ENCODE measurements around the gene ADCY1.

The ADCY1 gene

DNA sequence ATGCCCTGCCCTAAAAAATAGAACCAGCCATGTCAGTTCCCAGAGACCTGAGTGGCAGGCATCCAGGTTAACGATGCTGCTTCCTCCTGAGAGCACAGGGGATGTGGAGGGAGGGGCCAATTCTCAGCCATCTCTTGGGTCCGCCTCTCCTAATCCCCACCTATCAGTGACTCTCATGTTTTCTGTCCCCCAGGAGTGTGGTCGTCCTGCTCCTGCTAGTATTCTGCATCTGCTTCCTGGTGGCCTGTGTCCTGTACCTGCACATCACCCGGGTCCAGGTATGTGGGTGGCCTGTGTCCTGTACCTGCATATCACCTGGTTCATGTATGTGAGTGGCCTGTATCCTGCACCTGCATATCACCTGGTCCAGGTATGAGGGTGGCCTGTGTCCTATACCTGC, 105.3 kb downstream of the ADCY1 start:
- DNase-seq, result no peak

DNA sequence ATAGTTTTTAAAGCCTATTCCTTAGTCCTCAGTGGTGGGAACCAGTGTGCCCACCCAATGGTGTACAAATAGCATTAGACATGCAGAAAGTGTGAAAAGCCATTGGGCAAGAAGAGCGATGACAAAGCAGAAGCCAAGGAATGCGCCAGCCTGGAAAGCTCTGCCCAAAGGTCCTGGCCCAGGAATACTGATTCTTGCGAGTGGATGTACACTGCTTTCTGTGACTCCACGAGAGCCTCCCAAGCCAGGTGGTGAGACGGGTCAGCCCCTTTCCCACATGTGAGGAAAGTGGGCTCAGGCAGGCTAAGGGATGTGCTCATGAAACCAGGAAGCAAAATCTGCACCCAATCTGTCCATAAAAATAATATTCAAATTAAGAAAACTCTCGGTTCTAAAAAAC, 106.6 kb downstream of the ADCY1 start:
- no peak for DNase-seq

DNA sequence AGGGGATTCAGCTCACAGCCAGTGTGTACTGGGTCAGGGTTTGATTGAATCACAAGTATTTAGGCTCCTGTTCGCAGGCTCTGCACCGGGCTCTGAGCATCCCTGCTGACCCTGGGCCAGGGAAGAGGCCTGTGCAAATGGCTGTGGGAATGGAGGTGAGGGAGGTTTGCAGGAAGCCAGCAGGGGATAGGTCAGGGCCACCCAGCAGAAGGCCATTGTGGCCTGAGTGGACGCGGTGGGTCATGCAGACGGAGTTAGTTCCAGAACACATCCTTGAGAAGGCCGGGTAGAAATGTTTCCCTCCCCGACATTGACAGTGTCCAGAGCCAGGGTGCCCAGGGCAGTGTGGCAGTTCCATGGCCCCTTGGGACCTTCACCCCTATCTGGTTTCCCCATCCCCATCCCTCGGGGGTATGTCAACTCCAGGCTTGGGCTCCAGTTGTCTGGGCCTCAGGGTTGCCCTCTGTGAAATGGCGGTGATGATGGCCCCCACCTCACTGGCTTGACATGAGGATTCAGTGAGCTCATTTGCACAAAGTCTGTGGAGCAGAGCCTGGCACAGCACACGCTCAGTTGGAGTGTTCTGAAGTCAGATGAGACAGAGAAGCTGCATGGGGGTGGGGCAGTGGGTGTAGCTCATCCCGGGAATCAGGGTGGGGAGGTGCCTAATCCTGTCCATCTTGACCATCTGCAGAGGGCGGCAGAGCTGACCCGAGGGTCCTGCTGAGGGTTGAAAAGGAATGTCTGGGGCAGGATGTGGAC, 107.6 kb downstream of the ADCY1 start:
- DNase-seq, result no peak

DNA sequence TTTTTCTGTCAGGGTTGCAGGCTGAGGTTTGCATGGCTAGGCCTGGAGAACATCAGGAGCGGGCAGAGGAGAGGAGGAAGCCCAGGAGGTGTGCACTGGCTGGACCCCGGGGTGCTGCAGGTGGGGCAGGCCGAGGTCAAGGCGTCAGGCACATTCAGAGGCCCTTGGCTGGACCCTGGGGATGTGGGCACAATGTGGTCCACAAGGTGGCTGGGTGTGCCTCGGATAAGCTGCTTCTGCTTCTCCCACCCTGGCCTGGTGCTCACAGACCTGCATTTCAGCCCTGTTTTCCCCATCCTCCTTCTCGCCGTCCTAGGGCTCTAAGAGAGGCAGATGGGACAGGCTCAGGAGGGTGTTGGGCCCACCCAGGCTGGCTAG, 108.2 kb downstream of the ADCY1 start:
- DNase-seq, result no peak

DNA sequence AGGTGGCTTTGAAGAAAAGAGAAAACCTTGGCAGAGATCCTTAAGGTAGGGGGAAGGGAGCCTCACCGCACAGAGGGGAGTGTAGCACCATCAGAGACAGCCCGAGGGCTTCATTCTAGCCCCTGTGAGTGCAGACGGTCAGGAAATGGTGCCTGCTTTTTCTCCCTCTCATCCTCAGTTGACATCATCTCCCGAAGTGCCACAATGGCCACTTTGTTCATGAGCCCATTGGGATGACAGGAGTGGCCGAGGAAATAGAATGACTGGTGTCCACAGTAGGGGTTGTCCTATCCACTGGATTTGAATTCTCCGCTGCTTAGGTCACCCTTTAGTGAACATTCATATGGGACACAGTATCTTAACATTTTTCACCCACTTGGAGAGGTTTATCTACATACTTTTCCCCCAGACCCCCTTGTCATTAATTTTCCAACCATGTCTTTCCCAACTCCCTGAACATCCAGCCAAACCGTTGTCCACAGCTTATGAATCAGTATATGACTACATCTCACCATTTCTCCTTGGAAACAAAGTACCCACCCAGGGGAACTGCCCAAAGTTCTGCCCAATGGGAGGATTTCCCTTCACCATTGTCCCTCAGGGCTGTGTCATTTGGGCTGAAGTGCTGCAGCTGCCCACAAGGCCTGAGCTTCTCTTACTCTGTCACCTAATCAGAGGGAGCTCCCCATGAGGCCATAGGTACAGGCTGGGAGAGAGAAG, 108.8 kb downstream of the ADCY1 start:
- no peak for DNase-seq

DNA sequence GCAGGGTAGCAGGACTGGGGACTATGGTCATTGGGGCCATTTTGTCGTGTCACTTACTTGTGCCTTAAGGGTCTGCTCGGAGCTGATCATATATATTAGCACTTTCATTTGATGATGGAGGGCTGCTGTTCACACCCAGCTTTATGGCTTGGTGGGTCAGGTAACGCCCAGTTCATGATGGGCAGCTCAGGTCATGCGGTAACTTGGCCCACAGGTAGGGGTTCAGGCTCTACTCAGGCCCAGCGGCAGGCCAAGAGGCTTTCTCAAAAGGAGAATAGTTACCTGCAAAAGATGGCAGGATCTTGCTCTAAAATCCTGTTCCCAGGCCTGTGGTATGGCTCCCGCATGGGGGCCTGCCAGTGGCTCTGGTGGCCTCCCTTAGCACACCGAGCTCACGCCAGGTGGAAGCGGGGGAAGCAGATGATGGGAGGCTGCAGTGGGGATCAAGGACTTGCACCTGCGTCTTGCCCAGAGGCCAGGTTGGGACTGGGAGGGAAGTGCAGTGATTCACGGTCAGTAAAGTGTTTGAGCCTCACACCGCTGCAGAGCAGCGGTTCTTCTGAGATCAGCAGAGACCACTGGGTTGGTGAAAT, 109.5 kb downstream of the ADCY1 start:
- no peak for DNase-seq

DNA sequence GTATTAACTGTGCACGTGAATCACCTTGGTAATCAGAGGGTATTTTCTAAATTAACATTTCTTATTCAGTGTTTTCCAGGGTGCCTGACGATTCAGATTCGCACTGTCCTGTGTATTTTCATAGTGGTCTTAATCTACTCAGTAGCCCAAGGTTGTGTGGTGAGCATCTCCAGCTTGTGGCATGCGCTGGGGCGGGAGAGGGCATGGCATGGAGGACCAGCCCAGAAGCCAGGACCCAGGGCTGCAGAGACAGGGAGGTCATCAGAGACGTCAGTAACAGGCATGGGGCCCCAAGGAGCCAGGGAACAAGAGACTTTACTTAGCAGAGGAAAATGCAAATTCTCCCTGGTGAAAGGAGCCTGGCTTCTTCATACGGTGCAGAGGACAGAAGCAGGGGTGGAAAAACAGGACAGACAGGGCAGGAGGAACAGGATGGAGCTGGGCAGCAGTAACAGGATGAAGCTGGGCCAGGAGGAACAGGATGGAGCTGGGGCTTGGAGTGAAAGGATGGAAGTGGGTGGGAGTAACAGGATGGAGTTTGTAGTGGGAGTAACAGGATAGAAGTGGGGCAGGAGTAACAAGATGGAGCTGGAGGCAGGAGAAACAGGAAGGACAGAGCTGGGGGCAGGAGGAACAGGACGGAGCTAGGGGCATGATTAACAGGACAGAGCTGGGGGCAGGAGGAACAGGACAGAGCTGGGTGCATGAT, 110.9 kb downstream of the ADCY1 start:
- DNase-seq, result no peak

DNA sequence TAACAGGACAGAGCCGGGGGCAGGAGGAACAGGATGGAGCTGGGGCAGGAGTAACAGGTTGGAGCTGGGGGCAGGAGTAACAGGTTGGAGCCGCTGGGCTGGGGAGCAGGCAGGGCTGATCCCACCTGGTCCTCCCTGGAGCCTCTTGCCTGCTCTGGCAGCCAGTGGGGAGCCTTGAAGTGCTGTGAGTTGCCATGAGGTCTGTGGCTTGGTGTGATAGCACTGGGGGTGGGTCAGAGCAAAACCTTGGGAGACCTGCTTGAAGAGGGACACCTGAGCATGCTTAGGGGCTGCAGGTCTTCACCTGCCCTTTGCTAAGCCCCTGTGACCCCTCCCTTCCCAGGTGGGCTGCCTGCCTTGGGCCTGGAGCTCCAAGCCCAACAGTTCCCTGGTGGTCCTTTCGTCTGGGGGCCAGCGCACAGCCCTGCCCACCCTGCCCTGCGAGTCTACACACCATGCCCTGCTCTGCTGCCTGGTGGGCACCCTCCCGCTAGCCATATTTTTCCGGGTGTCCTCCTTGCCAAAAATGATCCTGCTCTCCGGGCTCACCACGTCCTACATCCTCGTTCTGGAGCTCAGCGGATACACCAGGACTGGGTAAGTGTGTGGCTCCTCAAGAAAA, 111.6 kb downstream of the ADCY1 start:
- DNase-seq, result no peak

DNA sequence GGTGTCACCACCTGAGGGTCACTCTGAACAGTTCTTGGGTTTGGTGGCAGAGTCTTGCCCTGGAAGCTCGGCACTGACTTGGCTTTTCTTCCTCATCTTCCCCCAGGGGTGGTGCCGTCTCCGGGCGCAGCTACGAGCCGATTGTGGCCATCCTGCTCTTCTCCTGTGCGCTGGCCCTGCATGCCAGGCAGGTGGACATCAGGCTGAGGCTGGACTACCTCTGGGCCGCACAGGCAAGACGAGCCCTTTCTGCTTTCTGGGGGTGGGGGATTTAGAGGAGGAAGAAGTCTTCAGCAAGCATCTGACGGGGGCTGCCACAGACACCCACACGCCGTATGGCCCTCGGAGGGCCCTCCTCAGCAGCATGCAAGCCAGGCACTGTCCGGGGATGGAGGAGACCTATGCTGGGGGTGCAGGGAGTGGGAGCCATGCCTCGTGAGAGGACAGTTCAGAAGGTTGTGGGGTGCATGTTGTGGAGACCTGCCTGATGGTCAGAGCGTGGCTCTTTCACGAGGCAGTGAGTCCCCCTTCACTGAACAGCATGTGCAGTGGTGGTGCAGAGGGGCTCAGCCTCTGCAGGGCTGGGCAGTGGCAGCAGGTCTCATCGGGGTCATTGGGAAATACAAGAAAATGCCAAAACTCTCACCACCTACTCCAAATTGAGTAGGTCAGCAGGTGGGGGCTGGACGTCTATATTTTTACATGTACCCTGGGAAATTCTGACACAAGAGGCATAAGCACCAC, 112.4 kb downstream of the ADCY1 start:
- no peak for DNase-seq

DNA sequence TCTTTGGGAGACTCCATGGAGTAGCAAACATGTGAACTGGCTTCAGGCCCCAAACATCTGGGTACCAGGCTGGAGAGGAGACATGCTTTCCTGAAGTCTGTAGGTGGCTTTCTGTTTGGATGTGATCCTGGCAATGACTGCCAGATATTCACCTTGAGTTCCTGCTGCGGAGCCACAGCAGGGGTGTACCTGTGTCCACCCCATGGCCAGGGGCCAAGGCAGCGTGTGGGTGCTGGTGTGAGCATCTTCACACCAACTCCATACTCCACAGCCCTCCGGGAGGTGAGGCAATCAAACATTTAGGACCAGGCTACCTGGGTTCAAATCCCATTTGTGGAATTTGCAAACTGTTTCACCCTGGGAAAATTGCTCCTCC, 113.0 kb downstream of the ADCY1 start:
- no peak for DNase-seq

DNA sequence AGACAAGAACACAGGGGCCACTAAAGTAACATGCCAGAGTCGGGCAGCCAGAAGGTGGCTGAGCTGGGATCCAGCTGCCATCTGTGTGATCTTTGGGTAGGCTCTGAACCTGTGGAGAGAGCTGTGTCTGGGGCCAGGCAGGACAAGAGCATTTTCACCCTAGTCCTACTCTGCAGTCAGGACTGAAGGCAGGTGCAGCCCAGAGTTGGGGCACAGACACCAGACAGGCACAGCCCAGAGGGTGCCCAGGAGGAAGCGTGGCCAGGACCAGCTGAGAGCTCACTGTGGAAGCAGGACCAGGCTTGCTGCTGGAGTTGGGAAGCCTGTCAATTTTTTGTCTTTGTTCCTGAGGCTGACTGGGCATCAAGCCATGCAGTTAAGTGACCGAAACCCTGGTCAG, 113.6 kb downstream of the ADCY1 start:
- DNase-seq, result no peak

DNA sequence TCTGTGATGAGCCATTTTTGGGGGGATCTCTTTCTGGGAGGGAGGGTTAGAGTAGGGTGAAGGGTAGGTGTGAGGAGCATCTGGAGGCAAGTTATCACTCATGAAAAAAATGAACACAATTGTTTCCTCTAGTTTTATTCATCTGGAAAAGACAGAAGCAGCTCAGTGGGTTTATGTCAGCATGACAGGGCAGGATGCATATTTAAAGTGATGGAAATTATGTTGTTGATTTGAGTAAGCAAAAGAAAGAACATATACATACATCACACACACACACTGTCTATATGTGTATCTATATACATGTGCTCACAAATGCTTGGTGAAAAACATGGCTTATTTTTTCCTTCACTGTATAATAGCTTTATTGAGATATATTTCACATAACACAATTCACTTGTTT, 114.2 kb downstream of the ADCY1 start:
- no peak for DNase-seq

DNA sequence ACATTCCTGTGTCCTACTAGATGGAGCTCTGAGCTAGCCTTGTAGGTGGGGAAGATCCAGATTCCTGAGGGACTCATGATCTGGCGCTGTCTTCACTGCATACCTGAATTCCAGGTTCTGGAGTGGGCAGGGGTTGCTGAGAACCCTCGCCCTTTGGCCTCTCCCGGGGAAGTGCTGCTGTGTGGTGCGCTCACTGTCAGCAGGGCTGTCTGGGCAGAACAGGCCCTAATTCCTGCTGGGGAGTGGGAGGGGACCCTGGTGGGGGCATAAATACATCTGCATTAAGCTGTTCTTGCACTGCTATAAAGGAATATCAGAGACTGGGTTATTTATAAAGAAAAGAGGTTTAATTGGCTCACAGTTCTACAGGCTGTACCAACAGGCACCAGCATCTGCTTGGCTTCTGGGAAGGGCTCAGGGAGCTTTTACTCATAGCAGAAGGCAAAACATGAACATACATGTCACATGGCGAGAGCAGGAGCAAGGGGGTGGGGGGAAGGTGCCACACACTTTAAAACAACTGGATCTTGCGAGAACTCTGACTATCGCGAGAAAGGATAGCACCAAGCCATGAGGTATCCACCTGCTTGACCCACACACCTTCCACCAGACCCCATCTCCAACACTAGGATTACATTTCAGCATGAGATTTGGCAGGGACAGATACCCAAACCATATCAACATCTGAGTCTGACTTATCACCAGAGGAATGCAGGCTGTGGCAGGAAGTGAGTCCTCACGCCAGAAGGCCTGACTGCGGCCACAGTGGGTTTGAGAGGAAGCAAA, 115.0 kb downstream of the ADCY1 start:
- no peak for DNase-seq

DNA sequence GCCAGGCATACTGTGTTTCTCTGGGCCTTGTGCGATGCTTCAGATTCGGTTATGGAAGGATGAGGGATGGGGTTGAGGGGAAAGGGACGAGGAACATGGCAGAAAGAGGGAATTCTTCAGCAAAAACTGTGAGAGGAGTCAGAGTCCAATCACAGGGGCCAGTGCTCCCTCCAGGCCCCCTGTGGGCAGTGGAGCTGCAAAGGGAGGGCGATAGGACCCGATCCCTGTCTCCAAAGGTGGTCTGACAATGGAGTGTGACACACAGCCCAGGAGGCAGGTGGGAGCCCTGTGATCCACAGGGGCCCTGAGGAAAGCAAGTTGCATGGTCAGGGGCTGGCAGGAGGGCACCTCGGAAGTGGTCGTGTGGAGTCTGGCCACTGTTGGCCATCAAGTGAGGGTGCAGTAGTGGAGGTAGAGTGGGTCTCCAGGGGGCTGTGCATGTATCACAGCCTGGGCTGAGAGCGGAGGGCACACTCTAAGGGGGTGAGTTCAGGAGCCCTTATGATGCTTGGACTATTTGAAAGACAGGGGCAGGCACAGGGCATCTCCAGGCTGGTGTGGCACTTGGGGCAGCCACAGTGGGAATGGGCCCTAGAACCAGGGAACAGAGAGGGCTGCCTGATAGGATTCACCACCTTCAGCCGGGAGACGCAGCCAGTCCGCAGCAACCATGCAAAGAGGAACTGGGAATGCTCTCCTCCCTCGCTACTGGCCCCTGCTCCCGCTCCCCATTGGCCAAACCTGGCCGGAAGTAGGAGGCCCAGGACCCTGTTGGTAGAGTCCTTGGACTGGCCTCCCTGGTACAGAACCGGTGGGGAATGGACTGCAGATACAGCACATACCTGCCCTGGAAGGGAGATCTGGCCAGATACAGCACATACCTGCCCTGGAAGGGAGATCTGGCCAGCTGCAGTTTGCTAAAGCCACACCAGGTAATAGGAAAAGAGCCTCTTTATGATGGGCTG, 115.9 kb downstream of the ADCY1 start:
- no peak for DNase-seq

DNA sequence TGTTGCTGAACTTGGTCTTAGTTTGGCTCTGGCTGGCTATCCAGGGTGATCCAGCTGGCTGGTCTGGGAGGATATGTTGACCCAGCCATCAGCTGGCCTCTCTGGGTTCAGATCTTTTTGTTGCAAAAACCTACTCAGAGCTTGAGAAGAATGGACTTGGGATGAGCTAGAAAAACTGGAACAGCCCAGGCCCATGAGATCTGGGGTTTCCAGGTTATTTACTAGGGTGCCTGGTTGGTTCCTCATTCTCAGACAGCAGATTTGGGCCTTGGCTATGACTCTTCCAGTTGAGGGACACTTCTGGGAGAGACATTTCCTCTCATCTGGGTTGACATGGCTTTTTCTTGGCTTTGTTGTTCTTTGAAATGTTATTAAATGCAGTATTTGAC, 116.6 kb downstream of the ADCY1 start:
- DNase-seq, result no peak

DNA sequence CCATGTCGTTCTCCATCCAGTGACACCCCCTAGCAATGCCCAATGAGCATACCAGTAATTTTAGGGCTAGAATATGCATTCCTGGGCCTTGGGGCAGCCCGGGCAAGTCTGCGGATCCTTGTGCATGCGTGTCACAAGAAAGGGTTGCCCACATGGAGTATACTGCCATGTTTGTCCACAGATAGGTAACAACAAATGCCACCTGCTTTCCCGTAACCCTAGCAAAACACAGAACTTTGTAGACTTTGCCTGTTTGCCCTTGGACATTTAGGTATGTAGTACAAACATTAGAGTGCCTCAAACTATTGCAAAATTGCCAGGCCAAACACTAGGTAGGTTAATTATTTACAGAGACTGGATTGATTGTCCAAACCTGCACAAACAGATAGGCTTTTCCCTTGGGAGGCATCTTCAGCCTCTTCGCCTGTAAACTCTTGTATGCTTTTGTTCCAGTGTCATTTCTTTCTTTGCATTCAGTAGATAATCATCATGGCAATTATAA, 117.0 kb downstream of the ADCY1 start:
- DNase-seq, result no peak

DNA sequence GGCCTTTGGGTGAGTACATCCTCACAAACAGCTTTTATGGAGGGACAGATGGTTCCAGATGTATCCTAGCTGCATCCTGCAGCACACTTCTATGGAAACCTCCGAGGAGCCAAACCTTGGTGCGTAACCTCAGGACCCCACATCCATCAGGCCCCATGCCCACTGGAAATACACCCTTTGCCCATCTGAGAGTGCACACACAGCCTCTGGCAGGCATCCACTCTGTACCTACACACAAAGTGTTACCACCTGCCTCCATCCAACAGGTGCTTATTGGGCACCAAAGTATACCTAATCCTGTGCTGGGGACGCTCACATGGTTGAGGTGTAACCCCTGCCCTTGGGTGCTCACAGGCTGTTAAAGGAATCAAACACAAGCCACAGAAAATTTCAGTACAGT, 117.9 kb downstream of the ADCY1 start:
- DNase-seq, result no peak

DNA sequence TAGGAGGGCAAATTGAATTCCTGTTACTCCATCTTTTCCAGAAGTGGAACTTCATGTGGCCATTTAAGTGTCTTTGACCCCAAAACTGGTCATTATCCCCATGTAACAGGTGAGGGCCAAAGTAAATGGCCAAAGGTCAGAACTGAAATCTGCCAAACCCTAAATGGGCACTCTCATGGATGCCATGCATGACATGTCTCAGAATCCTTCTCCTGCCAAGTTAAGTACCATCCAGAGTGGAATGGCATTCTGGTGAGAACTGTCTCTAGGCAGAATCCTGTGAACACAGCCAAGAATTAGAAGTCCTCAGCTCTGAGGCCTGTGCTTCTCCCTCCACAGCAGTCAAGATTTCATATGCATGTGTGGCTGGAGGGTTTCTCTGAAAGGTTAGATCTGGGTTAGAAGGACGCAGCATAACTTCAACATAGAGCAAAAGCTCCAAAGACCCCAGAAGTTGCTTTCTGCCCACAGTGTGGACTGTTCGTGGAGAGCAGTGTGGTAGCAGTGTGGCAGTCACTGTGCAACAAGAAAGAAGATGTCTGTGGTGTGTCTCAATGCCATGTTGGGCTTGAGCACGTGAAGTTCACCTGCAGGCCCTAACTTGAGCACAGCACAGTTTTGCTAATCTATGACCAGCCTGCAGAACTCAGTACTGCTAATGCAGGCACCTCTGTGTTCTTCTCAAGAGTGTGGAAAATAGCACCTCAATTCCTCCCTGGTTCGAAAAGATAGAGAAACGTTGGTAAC, 121.3 kb downstream of the ADCY1 start:
- no peak for DNase-seq

DNA sequence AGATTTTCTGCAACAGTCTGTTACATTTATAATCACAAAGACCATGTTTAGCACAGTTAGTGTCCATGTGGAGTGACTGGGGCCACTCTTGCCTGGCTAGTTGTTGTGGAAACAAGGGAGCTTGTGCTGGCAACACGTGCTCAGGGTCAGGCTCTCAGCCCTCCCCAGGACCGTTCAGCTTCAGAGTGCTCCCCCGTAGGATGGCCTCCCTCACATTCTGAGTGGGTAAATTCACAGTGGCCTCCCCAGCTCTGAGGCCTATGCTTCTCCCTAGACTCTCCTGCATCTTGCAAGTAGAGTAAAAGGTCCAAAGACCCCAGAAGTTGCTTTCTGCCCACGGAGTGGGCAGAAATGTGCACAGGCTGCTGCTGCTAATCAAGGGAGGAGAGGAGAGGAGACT, 122.3 kb downstream of the ADCY1 start:
- no peak for DNase-seq
